H1 (cell line): ENCODE data around the gene EPM2A.

Source experiments
- ASH2L ChIP-seq: fragments of 200-600, 300-600 bp; sonication (generic); IDR thresholded peaks from one replicate; pipeline ENCODE4 v1.7.1; 2017; ENCODE audit warnings: low read length
- ATF3 ChIP-seq: IDR thresholded peaks from 2 replicates; pipeline ENCODE4 v1.6.1; 2011; ENCODE audit warnings: low read depth, mild to moderate bottlenecking, low read length; ENCODE audit not compliant: insufficient read depth
- CBX5 ChIP-seq: fragments of 300-800, 300-1000 bp; sonication (generic); IDR thresholded peaks from 2 replicates; pipeline ENCODE4 v1.7.1; 2016; ENCODE audit warnings: antibody characterized with exemption, low read length, low read depth
- CEBPB ChIP-seq: IDR thresholded peaks from 2 replicates; pipeline ENCODE4 v1.6.1; 2012; ENCODE audit warnings: low read depth, low read length
- CTCF ChIP-seq, 3 experiments: IDR thresholded peaks; 1 replicate in 2 of 3; 2 replicates in 1 of 3; pipeline versions ENCODE4 v1.5.1 to v1.6.1; 2011; ENCODE audit warnings: low read length in 3 of 3, mild to moderate bottlenecking in 3 of 3, inconsistent platforms in 2 of 3, low read depth in 1 of 3, moderate library complexity in 1 of 3; ENCODE audit not compliant: insufficient read depth in 1 of 3; ENCODE audit errors: control extremely low read depth in 1 of 3
- EGR1 ChIP-seq: IDR thresholded peaks from 2 replicates; pipeline ENCODE4 v1.6.1; 2011; ENCODE audit warnings: low read depth, low read length, borderline replicate concordance
- EP300 ChIP-seq, 2 experiments: IDR thresholded peaks; 1 replicate in 1 of 2; 2 replicates in 1 of 2; pipeline ENCODE4 v1.6.1; 2011 to 2012; ENCODE audit warnings: low read depth in 2 of 2, low read length in 2 of 2, mild to moderate bottlenecking in 2 of 2, borderline replicate concordance in 1 of 2, inconsistent platforms in 1 of 2, moderate library complexity in 1 of 2
- EZH2 ChIP-seq: fragments of 200-600 bp; sonication (generic); IDR thresholded peaks from 2 replicates; pipeline ENCODE4 v1.7.1; 2012; ENCODE audit warnings: low read depth, mild to moderate bottlenecking, moderate library complexity, low read length, inconsistent platforms; ENCODE audit not compliant: severe bottlenecking
- GABPA ChIP-seq: IDR thresholded peaks from 2 replicates; pipeline ENCODE4 v1.6.1; 2011; ENCODE audit warnings: mild to moderate bottlenecking, low read length, moderate library complexity, borderline replicate concordance; ENCODE audit not compliant: insufficient read depth
- JUN ChIP-seq: IDR thresholded peaks from 2 replicates; pipeline ENCODE4 v1.6.1; 2011; ENCODE audit warnings: low read depth, mild to moderate bottlenecking, improper control_type of control experiment, low read length
- NRF1 ChIP-seq: IDR thresholded peaks from 2 replicates; pipeline ENCODE4 v1.6.1; 2011; ENCODE audit warnings: mild to moderate bottlenecking, low read depth, low read length, improper control_type of control experiment
- POLR2A ChIP-seq, 2 experiments: IDR thresholded peaks; 1 replicate in 1 of 2; 2 replicates in 1 of 2; pipeline ENCODE4 v1.6.1; 2011; ENCODE audit warnings: low read depth in 2 of 2, low read length in 2 of 2, mild to moderate bottlenecking in 2 of 2; ENCODE audit errors: control extremely low read depth in 1 of 2
- SIRT6 ChIP-seq: IDR thresholded peaks from one replicate; pipeline ENCODE4 v1.7.1; 2012; ENCODE audit warnings: low read length, inconsistent platforms

- TF ChIP-seq EGR1 (no peak), NRF1 (no peak), CEBPB (no peak), GABPA (no peak), ATF3 (no peak), POLR2A (IDR thresholded peaks at IDR 0.05; ENCODE audit: control extremely low read depth in 1 of 2, low read depth in 2 of 2, low read length in 2 of 2) (no peak), ASH2L (no peak), EZH2 (no peak), JUN (no peak), EP300 (IDR thresholded peaks at IDR 0.05; ENCODE audit: borderline replicate concordance in 1 of 2, low read depth in 2 of 2, low read length in 2 of 2) (no peak), SIRT6 (no peak), CBX5 (no peak), CTCF (IDR thresholded peaks at IDR 0.05; ENCODE audit: control extremely low read depth in 1 of 3, insufficient read depth in 1 of 3, low read depth in 1 of 3, low read length in 3 of 3) (no peak)
Measured at GRCh38 chr6:145784683-145785082, 49.4 kb upstream of the EPM2A start.
